ENCODE measurements around the gene CAMK1D.

GRCh38 chr10:12427276-12427675 lies 77.9 kb downstream of the CAMK1D start:
- no peak for TF ChIP-seq CTCF (IDR thresholded peaks at IDR 0.05)
- no peak for TF ChIP-seq EZH2phosphoT487 (IDR thresholded peaks at IDR 0.05; ENCODE audit: borderline replicate concordance, low read depth)
- no peak for TF ChIP-seq RAD21 (IDR thresholded peaks at IDR 0.05; ENCODE audit: low read length)
- TF ChIP-seq GABPA (IDR thresholded peaks at IDR 0.05; ENCODE audit: low read depth) = no peak
- TF ChIP-seq USF1 (IDR thresholded peaks at IDR 0.05; ENCODE audit: borderline replicate concordance, low read depth) = no peak
- no peak for TF ChIP-seq EP300 (IDR thresholded peaks at IDR 0.05; ENCODE audit: borderline replicate concordance in 1 of 2, low read depth in 1 of 2, low read length in 1 of 2)
- no peak for TF ChIP-seq YY1 (IDR thresholded peaks at IDR 0.05; ENCODE audit: low read depth)

Measured in SK-N-SH (cell line).